SK-N-SH treated with all-trans-retinoic acid at 6 μM for 48 hours (cell line): Measurements from ENCODE around the gene STK39.

ENCODE experiments used
- ATAC-seq: fragments of 200-7000 bp; cut with Tn5 transposase; 3 replicates; pipeline ENCODE4 v1.9.1; 2020; ENCODE audit warnings: mild to moderate bottlenecking, moderate library complexity
- ARNTL ChIP-seq: fragments of 450-650 bp; formaldehyde crosslinking; IDR thresholded peaks from 2 replicates; pipeline ENCODE4 v1.5.0; 2020; ENCODE audit warnings: low read depth, mild to moderate bottlenecking, moderate library complexity, borderline replicate concordance
- BACH2 ChIP-seq: fragments of 250-450 bp; sonication (Bioruptor Pico); IDR thresholded peaks from 2 replicates; pipeline ENCODE4 v1.9.0; 2021; ENCODE audit warnings: mild to moderate bottlenecking, borderline replicate concordance
- CREB5 ChIP-seq: fragments of 250-450 bp; sonication (Bioruptor Pico); IDR thresholded peaks from 2 replicates; pipeline ENCODE4 v1.5.1; 2020; ENCODE audit warnings: low read depth, mild to moderate bottlenecking, moderate library complexity
- CSDC2 ChIP-seq: fragments of 250-450 bp; sonication (Bioruptor Pico); IDR thresholded peaks from 2 replicates; pipeline ENCODE4 v1.5.0; 2020; ENCODE audit warnings: mild to moderate bottlenecking, moderate library complexity
- CSRNP3 ChIP-seq: fragments of 250-450 bp; sonication (Bioruptor Pico); IDR thresholded peaks from 2 replicates; pipeline ENCODE4 v1.5.1; 2021; ENCODE audit warnings: mild to moderate bottlenecking, moderate library complexity
- ESRRG ChIP-seq: fragments of 250-450 bp; sonication (Bioruptor Pico); IDR thresholded peaks from 2 replicates; pipeline ENCODE4 v1.6.1; 2021; ENCODE audit warnings: mild to moderate bottlenecking
- ISL1 ChIP-seq: fragments of 250-450 bp; sonication (Bioruptor Pico); IDR thresholded peaks from 2 replicates; pipeline ENCODE4 v2.1.2; 2022; ENCODE audit warnings: mild to moderate bottlenecking, moderate library complexity
- PPARA ChIP-seq: fragments of 250-450 bp; sonication (Bioruptor Pico); IDR thresholded peaks from 2 replicates; pipeline ENCODE4 v1.5.0; 2020; ENCODE audit warnings: mild to moderate bottlenecking, borderline replicate concordance
- RARB ChIP-seq: fragments of 250-450 bp; sonication (Bioruptor Pico); IDR thresholded peaks from 2 replicates; pipeline ENCODE4 v1.8.0; 2021; ENCODE audit warnings: mild to moderate bottlenecking, moderate library complexity
- SNAI2 ChIP-seq: fragments of 250-450 bp; sonication (Bioruptor Pico); IDR thresholded peaks from 2 replicates; pipeline ENCODE4 v1.5.0; 2020; ENCODE audit warnings: mild to moderate bottlenecking, moderate library complexity
- TCF4 ChIP-seq: fragments of 250-450 bp; sonication (Bioruptor Pico); IDR thresholded peaks from 2 replicates; pipeline ENCODE4 v1.8.0; 2021; ENCODE audit warnings: mild to moderate bottlenecking, moderate library complexity, borderline replicate concordance
- TSHZ2 ChIP-seq: fragments of 250-450 bp; sonication (Bioruptor Pico); IDR thresholded peaks from 2 replicates; pipeline ENCODE4 v1.5.0; 2020; ENCODE audit warnings: mild to moderate bottlenecking, moderate library complexity
- ZC3H10 ChIP-seq: fragments of 250-450 bp; sonication (Bioruptor Pico); IDR thresholded peaks from 2 replicates; pipeline ENCODE4 v1.5.1; 2021; ENCODE audit warnings: mild to moderate bottlenecking, moderate library complexity
- ZFP30 ChIP-seq: fragments of 450-650 bp; formaldehyde crosslinking; IDR thresholded peaks from 2 replicates; pipeline ENCODE4 v1.5.0; 2022; ENCODE audit warnings: mild to moderate bottlenecking, moderate library complexity
- ZNF565 ChIP-seq: fragments of 450-650 bp; formaldehyde crosslinking; conservative IDR thresholded peaks from 2 replicates; pipeline ENCODE4 v1.5.0; 2020; ENCODE audit warnings: low read depth, mild to moderate bottlenecking, moderate library complexity
- ZNF8 ChIP-seq: fragments of 450-650 bp; formaldehyde crosslinking; IDR thresholded peaks from 2 replicates; pipeline ENCODE4 v1.5.0; 2020; ENCODE audit warnings: mild to moderate bottlenecking, moderate library complexity
- TF ChIP-seq, protein P1 (sequence below): fragments of 250-450 bp; sonication (Bioruptor Pico); IDR thresholded peaks from 2 replicates; pipeline ENCODE4 v1.8.0; 2020; ENCODE audit warnings: mild to moderate bottlenecking, moderate library complexity, borderline replicate concordance
- TF ChIP-seq, protein P2 (sequence below): fragments of 250-450 bp; sonication (Bioruptor Pico); IDR thresholded peaks from 2 replicates; pipeline ENCODE4 v1.8.0; 2021; ENCODE audit warnings: low read depth, mild to moderate bottlenecking, moderate library complexity, borderline replicate concordance

STK39 gene

GRCh38 chr2:168224346-168224745 is 23.0 kb downstream of the STK39 start (continued):
- TF ChIP-seq, protein P1, sequence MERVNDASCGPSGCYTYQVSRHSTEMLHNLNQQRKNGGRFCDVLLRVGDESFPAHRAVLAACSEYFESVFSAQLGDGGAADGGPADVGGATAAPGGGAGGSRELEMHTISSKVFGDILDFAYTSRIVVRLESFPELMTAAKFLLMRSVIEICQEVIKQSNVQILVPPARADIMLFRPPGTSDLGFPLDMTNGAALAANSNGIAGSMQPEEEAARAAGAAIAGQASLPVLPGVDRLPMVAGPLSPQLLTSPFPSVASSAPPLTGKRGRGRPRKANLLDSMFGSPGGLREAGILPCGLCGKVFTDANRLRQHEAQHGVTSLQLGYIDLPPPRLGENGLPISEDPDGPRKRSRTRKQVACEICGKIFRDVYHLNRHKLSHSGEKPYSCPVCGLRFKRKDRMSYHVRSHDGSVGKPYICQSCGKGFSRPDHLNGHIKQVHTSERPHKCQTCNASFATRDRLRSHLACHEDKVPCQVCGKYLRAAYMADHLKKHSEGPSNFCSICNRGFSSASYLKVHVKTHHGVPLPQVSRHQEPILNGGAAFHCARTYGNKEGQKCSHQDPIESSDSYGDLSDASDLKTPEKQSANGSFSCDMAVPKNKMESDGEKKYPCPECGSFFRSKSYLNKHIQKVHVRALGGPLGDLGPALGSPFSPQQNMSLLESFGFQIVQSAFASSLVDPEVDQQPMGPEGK (CRISPR knock-in tag), result no peak
- TF ChIP-seq, protein P2, sequence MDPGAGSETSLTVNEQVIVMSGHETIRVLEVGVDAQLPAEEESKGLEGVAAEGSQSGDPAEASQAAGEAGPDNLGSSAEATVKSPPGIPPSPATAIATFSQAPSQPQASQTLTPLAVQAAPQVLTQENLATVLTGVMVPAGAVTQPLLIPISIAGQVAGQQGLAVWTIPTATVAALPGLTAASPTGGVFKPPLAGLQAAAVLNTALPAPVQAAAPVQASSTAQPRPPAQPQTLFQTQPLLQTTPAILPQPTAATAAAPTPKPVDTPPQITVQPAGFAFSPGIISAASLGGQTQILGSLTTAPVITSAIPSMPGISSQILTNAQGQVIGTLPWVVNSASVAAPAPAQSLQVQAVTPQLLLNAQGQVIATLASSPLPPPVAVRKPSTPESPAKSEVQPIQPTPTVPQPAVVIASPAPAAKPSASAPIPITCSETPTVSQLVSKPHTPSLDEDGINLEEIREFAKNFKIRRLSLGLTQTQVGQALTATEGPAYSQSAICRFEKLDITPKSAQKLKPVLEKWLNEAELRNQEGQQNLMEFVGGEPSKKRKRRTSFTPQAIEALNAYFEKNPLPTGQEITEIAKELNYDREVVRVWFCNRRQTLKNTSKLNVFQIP (CRISPR knock-in tag), result no peak
- TF ChIP-seq ZNF565 (CRISPR knock-in tag), result no peak
- no peak for TF ChIP-seq ISL1 (CRISPR knock-in tag)
- no peak for TF ChIP-seq SNAI2 (CRISPR knock-in tag)

- no peak for ATAC-seq
- TF ChIP-seq ZNF565 (CRISPR knock-in tag) (no peak), TSHZ2 (CRISPR knock-in tag) (no peak), ZNF8 (CRISPR knock-in tag) (no peak), ARNTL (CRISPR knock-in tag) (no peak)
- TF ChIP-seq, protein P1 (CRISPR knock-in tag), result no peak
- TF ChIP-seq, all 23 proteins: peak for 0
Observed at GRCh38 chr2:168222088-168222487, 25.3 kb downstream of the STK39 start.

DNA sequence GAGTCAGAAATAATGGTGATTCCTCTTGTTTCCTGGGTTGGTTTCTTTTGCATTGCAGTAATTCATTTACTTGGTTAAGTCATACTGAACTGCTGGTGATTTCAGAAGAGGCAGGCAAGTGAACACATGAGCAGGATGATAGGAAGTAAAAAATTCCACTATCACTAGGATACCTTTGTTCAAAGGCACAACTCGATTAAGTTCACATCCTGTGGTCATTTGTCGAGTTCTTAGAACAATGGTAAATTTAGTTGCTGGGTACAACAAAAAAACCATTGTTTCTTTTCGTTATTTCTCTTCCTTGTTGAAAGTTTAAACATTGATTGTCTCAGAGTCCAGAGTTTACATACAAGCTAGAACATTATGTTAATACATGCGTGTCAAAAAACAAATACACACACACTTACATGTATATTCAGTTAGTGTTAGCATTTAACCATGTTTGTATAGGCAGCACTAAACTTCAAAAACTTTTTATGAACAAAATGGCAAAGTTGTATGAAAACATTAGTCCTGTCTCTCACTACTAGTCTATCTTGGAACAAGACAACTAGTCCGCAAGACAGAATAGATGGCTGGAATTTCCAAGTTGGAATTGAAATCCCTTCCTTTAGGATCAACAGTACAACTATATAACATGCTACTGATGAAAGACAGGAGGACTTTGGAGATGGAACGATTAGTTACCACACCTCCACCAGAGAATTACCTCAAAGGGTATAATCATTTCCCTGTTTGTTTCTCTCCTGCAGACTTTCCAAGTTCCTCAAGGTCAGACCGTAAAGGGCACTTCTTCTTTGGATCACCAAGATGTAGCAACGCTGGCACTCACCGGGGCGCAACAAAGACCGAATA is 26.2 kb downstream of the STK39 start:
- ATAC-seq, result peak; percentile 66
- no peak for TF ChIP-seq ZFP30 (CRISPR knock-in tag)
- TF ChIP-seq ARNTL (CRISPR knock-in tag), result no peak
- no peak for TF ChIP-seq ZC3H10 (CRISPR knock-in tag)
- no peak for TF ChIP-seq RARB (CRISPR knock-in tag)
- TF ChIP-seq, protein P2 (CRISPR knock-in tag), result no peak
- no peak for TF ChIP-seq CSDC2 (CRISPR knock-in tag)
- TF ChIP-seq PPARA (CRISPR knock-in tag), result no peak
- no peak for TF ChIP-seq BACH2 (CRISPR knock-in tag)
- TF ChIP-seq ZNF565 (CRISPR knock-in tag), result no peak
- no peak for TF ChIP-seq CSRNP3 (CRISPR knock-in tag)
- TF ChIP-seq TCF4, result no peak
- no peak for TF ChIP-seq CREB5 (CRISPR knock-in tag)
- TF ChIP-seq, protein P1 (CRISPR knock-in tag), result no peak
- no peak for TF ChIP-seq ESRRG (CRISPR knock-in tag)
